CD14-positive monocyte (primary cell): ENCODE results near the gene SCAMP4. TPM values are rescaled to one million over a fixed set of nuclear protein-coding genes. Genes with fewer than 3 reads are reported as not detected.

Experiments used
- DNase-seq, 3 donors: peaks; one replicate each; pipeline ENCODE4 v3.0.0-alpha.2; 2011 to 2022
- H2AFZ ChIP-seq: 2 replicates; pipeline ENCODE4 v1.6.0; 2012; ENCODE audit warnings: mild to moderate bottlenecking, low read depth, low read length, inconsistent platforms; ENCODE audit not compliant: insufficient read depth, poor library complexity, severe bottlenecking
- H3K27ac ChIP-seq, 2 donors: 1 replicate in 1 of 2; 2 replicates in 1 of 2; pipeline ENCODE4 v1.5.1; 2012 to 2013; ENCODE audit warnings: low read length in 2 of 2, control low read depth in 1 of 2, inconsistent platforms in 1 of 2, low read depth in 1 of 2, mild to moderate bottlenecking in 1 of 2
- H3K27me3 ChIP-seq, 2 donors: one replicate each; pipeline versions ENCODE4 v1.6.0 to v1.6.1; 2011 to 2013; ENCODE audit warnings: low read length in 2 of 2; ENCODE audit not compliant: control insufficient read depth in 2 of 2, insufficient read depth in 2 of 2
- H3K36me3 ChIP-seq, 2 donors: replicated peaks in 1 of 2; 1 replicate in 1 of 2; 2 replicates in 1 of 2; pipeline versions ENCODE4 v1.5.1 to v1.6.1; 2012 to 2013; ENCODE audit warnings: low read length in 2 of 2, control low read depth in 1 of 2, inconsistent platforms in 1 of 2, mild to moderate bottlenecking in 1 of 2; ENCODE audit not compliant: insufficient read depth in 2 of 2, control insufficient read depth in 1 of 2
- H3K4me1 ChIP-seq, 2 donors: 1 replicate in 1 of 2; 2 replicates in 1 of 2; pipeline versions ENCODE4 v1.5.1 to v1.6.1; 2012 to 2013; ENCODE audit warnings: low read length in 2 of 2, control low read depth in 1 of 2, inconsistent platforms in 1 of 2, mild to moderate bottlenecking in 1 of 2, moderate library complexity in 1 of 2; ENCODE audit not compliant: insufficient read depth in 2 of 2, control insufficient read depth in 1 of 2
- H3K4me2 ChIP-seq: replicated peaks from 2 replicates; pipeline ENCODE3; 2012; ENCODE audit warnings: low read length, moderate library complexity, mild to moderate bottlenecking; ENCODE audit not compliant: poor library complexity, severe bottlenecking; ENCODE audit errors: extremely low read depth
- H3K4me3 ChIP-seq, 3 experiments: fragments of 200-600 bp in 1 of 3; sonication (generic) in 1 of 3; replicated peaks in 1 of 3; 1 replicate in 2 of 3; 2 replicates in 1 of 3; pipeline ENCODE4 v1.5.1; 2011 to 2013; ENCODE audit warnings: low read length in 3 of 3, mild to moderate bottlenecking in 3 of 3, control low read depth in 2 of 3, low read depth in 2 of 3, inconsistent platforms in 1 of 3, moderate library complexity in 1 of 3
- H3K79me2 ChIP-seq: 2 replicates; pipeline ENCODE4 v1.6.0; 2012; ENCODE audit warnings: mild to moderate bottlenecking, control low read depth, inconsistent platforms, low read length, moderate library complexity; ENCODE audit not compliant: insufficient read depth
- H3K9ac ChIP-seq: 2 replicates; pipeline ENCODE4 v1.6.0; 2017; ENCODE audit warnings: low read length, mild to moderate bottlenecking; ENCODE audit not compliant: insufficient read depth, poor library complexity, severe bottlenecking
- H3K9me3 ChIP-seq, 2 donors: replicated peaks in 1 of 2; 1 replicate in 1 of 2; 2 replicates in 1 of 2; pipeline versions ENCODE4 v1.5.1 to v1.6.1; 2012 to 2013; ENCODE audit warnings: low read length in 2 of 2, control low read depth in 1 of 2; ENCODE audit not compliant: control insufficient read depth in 1 of 2, insufficient read depth in 1 of 2
- H4K20me1 ChIP-seq: 2 replicates; pipeline ENCODE4 v1.6.0; 2012; ENCODE audit warnings: mild to moderate bottlenecking, low read length, control low read depth, moderate library complexity; ENCODE audit not compliant: insufficient read depth
- H3K27ac Mint-ChIP-seq, 7 donors: one replicate each; pipeline ENCODE4 v1.8.0; 2020; ENCODE audit warnings: mild to moderate bottlenecking in 7 of 7, mixed read lengths in 7 of 7, moderate library complexity in 6 of 7, inconsistent platforms in 2 of 7
- H3K27me3 Mint-ChIP-seq, 3 donors: one replicate each; pipeline ENCODE4 v1.8.0; 2021 to 2022; ENCODE audit warnings: low read depth in 3 of 3, mild to moderate bottlenecking in 3 of 3, mixed read lengths in 3 of 3, moderate library complexity in 3 of 3, inconsistent platforms in 1 of 3
- H3K36me3 Mint-ChIP-seq, 2 donors: one replicate each; pipeline ENCODE4 v1.8.0; 2020; ENCODE audit warnings: mixed read lengths in 2 of 2, inconsistent platforms in 1 of 2, mild to moderate bottlenecking in 1 of 2
- H3K4me1 Mint-ChIP-seq: one replicate; pipeline ENCODE4 v1.8.0; 2020; ENCODE audit warnings: mild to moderate bottlenecking, mixed read lengths
- H3K4me3 Mint-ChIP-seq, 2 donors: one replicate each; pipeline ENCODE4 v1.8.0; 2020; ENCODE audit warnings: mild to moderate bottlenecking in 2 of 2, mixed read lengths in 2 of 2, moderate library complexity in 1 of 2
- H3K9me3 Mint-ChIP-seq, 7 donors: one replicate each; pipeline ENCODE4 v1.8.0; 2020 to 2022; ENCODE audit warnings: mixed read lengths in 7 of 7, mild to moderate bottlenecking in 6 of 7, moderate library complexity in 6 of 7, inconsistent platforms in 2 of 7
- CTCF ChIP-seq: fragments of 200-600 bp; IDR thresholded peaks from one replicate; pipeline ENCODE4 v1.8.0; 2022; ENCODE audit warnings: antibody characterized with exemption, mild to moderate bottlenecking
- WGBS: methylation state at CpG from one replicate; pipeline ENCODE4 v1.1.5; 2013; ENCODE audit warnings: missing lambda C conversion rate; ENCODE audit not compliant: insufficient coverage; 5-methylcytosine and 5-hydroxymethylcytosine counted together
- intact Hi-C, 2 donors: fragments of 100-400 bp; cut with micrococcal nuclease; formaldehyde crosslinking; loops; one replicate each; pipeline versions ENCODE4 v1.15.0 to v1.15.1; 2023
- polyA plus RNA-seq, 3 donors: library from polyadenylated mRNA; depleted of rRNA in 1 of 3; unstranded in 2 of 3; stranded (reverse) in 1 of 3; fragments of 300-500 nt in 2 of 3; fragments of >200 nt in 1 of 3; fragmentation: Illumina TruSeq in 2 of 3; gene quantifications; 1 replicate in 2 of 3; 2 replicates in 1 of 3; pipeline ENCODE4 v1.2.3, GENCODE V29; 2012 to 2021

The SCAMP4 gene
- polyA plus RNA-seq, 3 donors = 11.9 to 39.4 (median 15.4) TPM

DNA sequence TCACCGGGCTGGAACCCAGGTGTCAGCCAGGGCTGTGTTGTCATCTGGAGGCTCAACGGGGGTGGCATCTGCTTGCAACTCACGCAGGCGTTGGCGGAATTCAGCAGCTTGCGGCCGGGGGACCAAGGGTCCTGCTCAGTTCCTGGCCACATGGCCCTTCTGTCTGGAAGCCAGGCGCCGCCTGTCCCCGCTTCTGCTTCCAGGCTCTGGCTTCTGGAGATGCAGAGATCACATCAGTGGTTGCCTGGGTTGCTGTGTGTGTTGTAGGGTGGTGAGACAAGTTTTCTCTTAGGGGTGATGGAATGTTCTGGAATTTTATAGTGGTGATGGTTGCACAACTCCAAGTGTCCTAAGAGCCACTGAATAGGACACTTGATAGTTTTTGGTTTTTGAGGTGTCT is 5.0 kb downstream of the SCAMP4 start:
- TF ChIP-seq CTCF = no peak
- peaks cover 12 to 29% of the 10 kb centered on the region in 2 donors for H3K36me3 ChIP-seq
- peaks cover 72% of the 10 kb centered on the region for H4K20me1 ChIP-seq
- no peak overlapping the region for H3K4me3 ChIP-seq
- intact Hi-C loops = no loop called here
- no peaks in the 10 kb centered on the region for H3K9me3 ChIP-seq
- H3K27me3 Mint-ChIP-seq = no peaks in the 10 kb centered on the region
- no peak overlapping the region for H2AFZ ChIP-seq
- H3K27ac ChIP-seq = no peak overlapping the region
- H3K4me2 ChIP-seq = no peak overlapping the region
- no peaks in the 10 kb centered on the region for H3K27me3 ChIP-seq
- H3K9me3 Mint-ChIP-seq = no peaks in the 10 kb centered on the region
- peaks cover 7 to 23% of the 10 kb centered on the region in 2 donors for H3K4me1 ChIP-seq
- peak overlapping the region in 1 of 7 donors; percentile 11 for H3K27ac Mint-ChIP-seq
- no peak overlapping the region for H3K4me3 Mint-ChIP-seq
- peaks cover 87% of the 10 kb centered on the region for H3K79me2 ChIP-seq
- H3K4me1 Mint-ChIP-seq = peaks cover 25% of the 10 kb centered on the region
- WGBS = 84% methylated on average over 10 of the region's 10 CpGs
- H3K36me3 Mint-ChIP-seq = peaks cover 8 to 34% of the 10 kb centered on the region in 2 donors
- no peak for DNase-seq
- H3K9ac ChIP-seq = no peak overlapping the region

DNA sequence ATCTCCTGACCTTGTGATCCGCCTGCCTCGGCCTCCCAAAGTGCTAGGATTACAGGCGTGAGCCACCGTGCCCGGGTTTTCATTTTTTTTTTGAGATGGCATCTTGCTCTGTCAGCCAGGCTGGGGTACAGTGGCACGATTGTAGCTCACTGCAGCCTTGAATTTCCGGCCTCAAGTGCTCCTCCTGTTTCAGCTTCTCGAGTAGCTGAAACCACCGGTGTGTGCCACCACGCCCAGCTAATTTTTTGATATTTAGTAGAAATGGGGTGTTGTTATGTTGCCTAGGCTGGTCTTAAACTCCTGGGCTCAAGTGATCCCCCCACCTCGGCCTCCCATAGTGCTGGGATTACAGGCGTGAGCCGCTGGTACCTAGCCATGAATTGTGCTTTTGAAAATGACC is 5.9 kb downstream of the SCAMP4 start:
- Histone ChIP-seq H3K79me2 (peaks cover 83% of the 10 kb centered on the region), H3K9me3 (no peaks in the 10 kb centered on the region), H3K4me1 (peaks cover 1 to 14% of the 10 kb centered on the region in 2 donors), H3K27me3 (no peaks in the 10 kb centered on the region), H3K9ac (no peak overlapping the region), H2AFZ (no peak overlapping the region), H3K4me3 (no peak overlapping the region), H3K27ac (no peak overlapping the region), H3K4me2 (no peak overlapping the region), H4K20me1 (peaks cover 72% of the 10 kb centered on the region), H3K36me3 (peaks cover 12 to 29% of the 10 kb centered on the region in 2 donors)
- intact Hi-C loops = no loop called here
- 98% methylated on average over 7 of the region's 13 CpGs for WGBS
- H3K4me3 Mint-ChIP-seq = no peak overlapping the region
- peaks cover 19% of the 10 kb centered on the region for H3K4me1 Mint-ChIP-seq
- peaks cover 8 to 36% of the 10 kb centered on the region in 2 donors for H3K36me3 Mint-ChIP-seq
- H3K27ac Mint-ChIP-seq = no peak overlapping the region
- no peak for DNase-seq
- peaks cover 0 to 2% (median 0%) of the 10 kb centered on the region in 7 donors for H3K9me3 Mint-ChIP-seq
- no peaks in the 10 kb centered on the region for H3K27me3 Mint-ChIP-seq
- no peak for TF ChIP-seq CTCF
